ENCODE measurements around the gene ACTN1. TPM values are rescaled to one million over a fixed set of nuclear protein-coding genes. Genes with fewer than 3 reads are reported as not detected.

ACTN1 gene
- total RNA-seq, 4 donors from 2014 or later: 958 to 2,110 (median 1,439) TPM

DNA sequence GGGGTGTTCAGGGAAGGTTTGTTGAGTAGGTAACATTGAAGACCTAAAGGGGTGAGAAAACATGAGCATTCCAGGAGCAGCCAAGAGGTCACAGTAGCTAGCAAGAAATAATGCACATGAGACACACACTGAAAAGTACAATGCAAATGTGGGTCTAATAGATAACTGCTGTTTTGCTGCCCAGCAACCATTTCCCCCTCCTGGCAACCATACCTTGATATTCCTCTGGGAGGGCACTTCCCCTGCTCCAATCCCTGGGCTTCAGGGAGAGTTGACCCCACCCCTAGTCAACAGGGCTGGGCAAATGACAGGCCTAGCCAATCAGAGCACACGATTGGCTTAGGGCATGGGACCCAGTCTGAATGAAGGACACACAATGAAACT lies 8.5 kb upstream of the ACTN1 start:
- no peak overlapping the region for H3K27ac ChIP-seq (replicated peaks in 1 of 4)
- no peak for TF ChIP-seq POLR2AphosphoS5 (IDR thresholded peaks at IDR 0.05)
- intact Hi-C loops (cut with DNase I): no loop called here
- H3K27me3 ChIP-seq: no peaks in the 10 kb centered on the region
- WGBS: 55% methylated on average over 1 of the region's 1 CpG
- H3K9me3 ChIP-seq: no peaks in the 10 kb centered on the region
- peaks cover 0 to 10% (median 8%) of the 10 kb centered on the region in 4 donors for H3K4me1 ChIP-seq
- no peak overlapping the region for H3K4me3 ChIP-seq
- no peaks in the 10 kb centered on the region for H3K36me3 ChIP-seq
- DNase-seq (ENCODE audit: extremely low spot score): no peak

- Histone ChIP-seq H3K36me3 (no peaks in the 10 kb centered on the region), H3K27me3 (no peaks in the 10 kb centered on the region), H3K4me1 (peaks cover 0 to 16% (median 14%) of the 10 kb centered on the region in 4 donors), H3K4me3 (no peak overlapping the region), H3K9me3 (no peaks in the 10 kb centered on the region), H3K27ac (replicated peaks in 1 of 4) (no peak overlapping the region)
- TF ChIP-seq POLR2A (IDR thresholded peaks at IDR 0.05; ENCODE audit: low read depth) (no peak), POLR2AphosphoS5 (IDR thresholded peaks at IDR 0.05) (no peak), EP300 (IDR thresholded peaks at IDR 0.05) (no peak)
- TF ChIP-seq, protein P1, sequence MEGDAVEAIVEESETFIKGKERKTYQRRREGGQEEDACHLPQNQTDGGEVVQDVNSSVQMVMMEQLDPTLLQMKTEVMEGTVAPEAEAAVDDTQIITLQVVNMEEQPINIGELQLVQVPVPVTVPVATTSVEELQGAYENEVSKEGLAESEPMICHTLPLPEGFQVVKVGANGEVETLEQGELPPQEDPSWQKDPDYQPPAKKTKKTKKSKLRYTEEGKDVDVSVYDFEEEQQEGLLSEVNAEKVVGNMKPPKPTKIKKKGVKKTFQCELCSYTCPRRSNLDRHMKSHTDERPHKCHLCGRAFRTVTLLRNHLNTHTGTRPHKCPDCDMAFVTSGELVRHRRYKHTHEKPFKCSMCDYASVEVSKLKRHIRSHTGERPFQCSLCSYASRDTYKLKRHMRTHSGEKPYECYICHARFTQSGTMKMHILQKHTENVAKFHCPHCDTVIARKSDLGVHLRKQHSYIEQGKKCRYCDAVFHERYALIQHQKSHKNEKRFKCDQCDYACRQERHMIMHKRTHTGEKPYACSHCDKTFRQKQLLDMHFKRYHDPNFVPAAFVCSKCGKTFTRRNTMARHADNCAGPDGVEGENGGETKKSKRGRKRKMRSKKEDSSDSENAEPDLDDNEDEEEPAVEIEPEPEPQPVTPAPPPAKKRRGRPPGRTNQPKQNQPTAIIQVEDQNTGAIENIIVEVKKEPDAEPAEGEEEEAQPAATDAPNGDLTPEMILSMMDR (IDR thresholded peaks at IDR 0.05): no peak
- DNase-seq (ENCODE audit: extremely low spot score): no peak
- 70% methylated on average over 2 of the region's 2 CpGs for WGBS
- intact Hi-C loops (cut with DNase I): no loop called here
Measured at GRCh38 chr14:68986926-68987652, 8.0 kb upstream of the ACTN1 start.

DNA sequence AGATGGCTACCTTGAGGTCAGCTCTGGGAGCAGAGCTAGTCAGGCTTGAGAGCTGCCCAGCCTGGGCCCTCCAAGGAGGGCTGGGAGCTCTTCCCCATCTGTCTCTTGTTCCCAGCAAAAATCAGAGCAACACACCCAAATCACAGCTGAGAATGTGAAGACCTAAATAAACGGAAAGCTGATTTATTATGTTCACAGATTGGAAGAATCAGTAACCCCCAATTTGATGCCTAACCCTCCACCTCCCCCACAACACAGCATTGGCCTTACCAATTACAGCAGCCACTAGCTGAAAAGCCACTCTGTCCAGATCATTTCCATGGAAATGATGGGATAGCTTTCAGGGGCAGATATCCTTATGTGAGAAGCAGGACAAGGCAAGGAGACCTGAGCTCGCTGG lies 7.1 kb upstream of the ACTN1 start:
- H3K4me1 ChIP-seq: peaks cover 0 to 25% (median 22%) of the 10 kb centered on the region in 4 donors
- H3K27ac ChIP-seq (replicated peaks in 1 of 4): no peak overlapping the region
- TF ChIP-seq POLR2A (IDR thresholded peaks at IDR 0.05; ENCODE audit: low read depth): no peak
- TF ChIP-seq POLR2AphosphoS5 (IDR thresholded peaks at IDR 0.05): no peak
- TF ChIP-seq EP300 (IDR thresholded peaks at IDR 0.05): no peak
- TF ChIP-seq, protein P1 (IDR thresholded peaks at IDR 0.05): no peak
- H3K9me3 ChIP-seq: no peaks in the 10 kb centered on the region
- no peak for DNase-seq (ENCODE audit: extremely low spot score)
- no peak overlapping the region for H3K4me3 ChIP-seq
- H3K36me3 ChIP-seq: no peaks in the 10 kb centered on the region
- intact Hi-C loops (cut with DNase I): no loop called here
- no peaks in the 10 kb centered on the region for H3K27me3 ChIP-seq
- WGBS: 76% methylated on average over 2 of the region's 2 CpGs

DNA sequence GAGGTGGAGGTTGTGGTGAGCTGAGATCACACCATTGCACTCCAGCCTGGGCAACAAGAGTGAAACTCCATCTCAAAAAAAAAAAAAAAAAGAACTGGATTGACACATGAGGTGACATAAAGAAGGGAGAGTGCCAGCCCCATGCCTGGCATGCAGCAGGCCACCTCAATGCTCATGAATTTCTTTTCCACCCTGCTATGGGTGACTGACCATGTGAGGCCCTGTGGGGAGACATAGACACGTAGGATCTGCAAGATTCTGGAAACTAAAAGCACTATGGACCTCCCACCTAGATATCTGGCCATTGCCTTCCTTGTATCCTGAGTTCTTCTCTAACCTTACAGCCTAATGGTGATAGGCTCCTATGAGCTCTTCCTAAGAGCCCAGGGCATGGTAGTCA lies 5.6 kb upstream of the ACTN1 start:
- TF ChIP-seq, protein P1 (IDR thresholded peaks at IDR 0.05): no peak
- no peak for TF ChIP-seq EP300 (IDR thresholded peaks at IDR 0.05)
- TF ChIP-seq POLR2AphosphoS5 (IDR thresholded peaks at IDR 0.05): no peak
- no peak for TF ChIP-seq POLR2A (IDR thresholded peaks at IDR 0.05; ENCODE audit: low read depth)
- no peak for DNase-seq (ENCODE audit: extremely low spot score)
- Histone ChIP-seq H3K27me3 (no peaks in the 10 kb centered on the region), H3K9me3 (no peaks in the 10 kb centered on the region), H3K27ac (replicated peaks in 1 of 4) (no peak overlapping the region), H3K4me3 (no peak overlapping the region), H3K36me3 (no peaks in the 10 kb centered on the region), H3K4me1 (peaks cover 4 to 39% (median 37%) of the 10 kb centered on the region in 4 donors)
- WGBS: 100% methylated on average over 1 of the region's 1 CpG
- intact Hi-C loops (cut with DNase I): no loop called here

- WGBS: 79% methylated on average over 3 of the region's 3 CpGs
- TF ChIP-seq EP300 (IDR thresholded peaks at IDR 0.05) (no peak), POLR2AphosphoS5 (IDR thresholded peaks at IDR 0.05) (no peak)
- H3K36me3 ChIP-seq: no peaks in the 10 kb centered on the region
- DNase-seq (ENCODE audit: extremely low spot score): no peak
- H3K9me3 ChIP-seq: no peaks in the 10 kb centered on the region
- H3K4me1 ChIP-seq: peaks cover 4 to 39% (median 38%) of the 10 kb centered on the region in 4 donors
- intact Hi-C loops (cut with DNase I): no loop called here
- H3K27ac ChIP-seq (replicated peaks in 1 of 4): peak overlapping the region; percentile 32 to 58 (median 46)
- H3K4me3 ChIP-seq: no peak overlapping the region
- H3K27me3 ChIP-seq: no peaks in the 10 kb centered on the region
Measured at GRCh38 chr14:68983191-68983590, 4.1 kb upstream of the ACTN1 start.

Measured in esophagus muscularis mucosa (tissue), 4 donors.